Activated T-cell treated with anti-CD3 and anti-CD28 coated beads, Interleukin-2, amount 50 U/mL, for 24 hours (primary cell): ENCODE measurements around the gene DLG3.
"Not testable (repeated sequence)": the region's sequence is repeated elsewhere in the genome, so short reads cannot be mapped to it uniquely, and the experiment has no call there.

Source experiments
- DNase-seq: peaks from one replicate; pipeline ENCODE4 v3.0.0-alpha.2; 2020
- H3K27ac Mint-ChIP-seq: 2 replicates; pipeline ENCODE4 v1.8.0; 2020; ENCODE audit warnings: mild to moderate bottlenecking, mixed read lengths
- H3K27me3 Mint-ChIP-seq: 2 replicates; pipeline ENCODE4 v1.8.0; 2020; ENCODE audit warnings: mixed read lengths
- H3K36me3 Mint-ChIP-seq: 2 replicates; pipeline ENCODE4 v1.8.0; 2020; ENCODE audit warnings: low read depth, mixed read lengths
- H3K4me1 Mint-ChIP-seq: 2 replicates; pipeline ENCODE4 v1.8.0; 2020; ENCODE audit warnings: low read depth, mixed read lengths
- H3K4me3 Mint-ChIP-seq: 2 replicates; pipeline ENCODE4 v1.8.0; 2020; ENCODE audit warnings: mild to moderate bottlenecking, moderate library complexity, mixed read lengths
- H3K9me3 Mint-ChIP-seq: 2 replicates; pipeline ENCODE4 v1.8.0; 2020; ENCODE audit warnings: mixed read lengths

DLG3 gene

GRCh38 chrX:70444326-70444945 lies at the start of gene DLG3:
Gene DLG3 (plus strand): TSS chrX:70444835. CDS start chrX:70445202, 367 bp downstream.
- Mint-ChIP-seq H3K4me1 (peaks cover under 1% of the 10 kb centered on the region), H3K27me3 (peaks cover 63% of the 10 kb centered on the region), H3K9me3 (no peaks in the 10 kb centered on the region), H3K4me3 (peak within 1 kb of the TSS; percentile 61), H3K27ac (no peak within 1 kb of the TSS), H3K36me3 (no peaks in the 10 kb centered on the region)
- peak; percentile 56 for DNase-seq

- peak overlapping the region; percentile 58 for H3K27ac Mint-ChIP-seq
- H3K4me3 Mint-ChIP-seq = no peak overlapping the region
- no peaks in the 10 kb centered on the region for H3K9me3 Mint-ChIP-seq
- peaks cover 10% of the 10 kb centered on the region for H3K4me1 Mint-ChIP-seq
- H3K27me3 Mint-ChIP-seq = peaks cover 31% of the 10 kb centered on the region
- H3K36me3 Mint-ChIP-seq = peaks cover 26% of the 10 kb centered on the region
- no peak for DNase-seq
Measured at GRCh38 chrX:70398899-70399298, 45.7 kb upstream of the DLG3 start.

- not testable (repeated sequence) for H3K27ac Mint-ChIP-seq
Measured at GRCh38 chrX:70400181-70400580, 44.5 kb upstream of the DLG3 start.

GRCh38 chrX:70402721-70403120 lies 41.9 kb upstream of the DLG3 start:
- Mint-ChIP-seq H3K36me3 (peaks cover 30% of the 10 kb centered on the region), H3K27me3 (peaks cover 39% of the 10 kb centered on the region), H3K4me3 (no peak overlapping the region), H3K9me3 (no peaks in the 10 kb centered on the region), H3K4me1 (peaks cover 10% of the 10 kb centered on the region), H3K27ac (no peak overlapping the region)
- DNase-seq = no peak

More at GRCh38 chrX:70400181-70400580, 44.5 kb upstream of the DLG3 start:
- peaks cover 10% of the 10 kb centered on the region for H3K4me1 Mint-ChIP-seq
- not testable (repeated sequence) for DNase-seq, H3K4me3 Mint-ChIP-seq, H3K9me3 Mint-ChIP-seq
- peaks cover 34% of the 10 kb centered on the region for H3K27me3 Mint-ChIP-seq
- peaks cover 32% of the 10 kb centered on the region for H3K36me3 Mint-ChIP-seq

- peaks cover 31% of the 10 kb centered on the region for H3K36me3 Mint-ChIP-seq
- no peaks in the 10 kb centered on the region for H3K9me3 Mint-ChIP-seq
- H3K4me1 Mint-ChIP-seq = no peaks in the 10 kb centered on the region
- H3K27me3 Mint-ChIP-seq = peaks cover 44% of the 10 kb centered on the region
- no peak for DNase-seq
- H3K27ac Mint-ChIP-seq = no peak overlapping the region
- H3K4me3 Mint-ChIP-seq = no peak overlapping the region
Measured at GRCh38 chrX:70405003-70405402, 39.6 kb upstream of the DLG3 start.

GRCh38 chrX:70410921-70411320 lies 33.7 kb upstream of the DLG3 start:
- Mint-ChIP-seq H3K36me3 (peaks cover 13% of the 10 kb centered on the region), H3K27me3 (peaks cover 23% of the 10 kb centered on the region), H3K4me3 (no peak overlapping the region), H3K27ac (no peak overlapping the region), H3K9me3 (no peaks in the 10 kb centered on the region), H3K4me1 (no peaks in the 10 kb centered on the region)
- no peak for DNase-seq

- Mint-ChIP-seq H3K36me3 (peaks cover 8% of the 10 kb centered on the region), H3K27ac (no peak overlapping the region), H3K4me1 (no peaks in the 10 kb centered on the region), H3K9me3 (no peaks in the 10 kb centered on the region), H3K4me3 (no peak overlapping the region), H3K27me3 (peaks cover 19% of the 10 kb centered on the region)
- no peak for DNase-seq
Measured at GRCh38 chrX:70411475-70411874, 33.2 kb upstream of the DLG3 start.

GRCh38 chrX:70421618-70422017 lies 23.0 kb upstream of the DLG3 start:
- Mint-ChIP-seq H3K9me3 (no peaks in the 10 kb centered on the region), H3K36me3 (peaks cover 4% of the 10 kb centered on the region), H3K27me3 (peaks cover 29% of the 10 kb centered on the region), H3K4me3 (no peak overlapping the region), H3K4me1 (no peaks in the 10 kb centered on the region), H3K27ac (no peak overlapping the region)
- no peak for DNase-seq

GRCh38 chrX:70422851-70423341 lies 21.7 kb upstream of the DLG3 start, which contains the start of gene GDPD2:
Gene GDPD2 (plus strand): TSS chrX:70423314. CDS start chrX:70424985, 1,671 bp downstream.
- no peak within 1 kb of the TSS for H3K27ac Mint-ChIP-seq
- H3K4me1 Mint-ChIP-seq = no peaks in the 10 kb centered on the region
- H3K4me3 Mint-ChIP-seq = no peak within 1 kb of the TSS
- H3K9me3 Mint-ChIP-seq = no peaks in the 10 kb centered on the region
- DNase-seq = no peak
- H3K36me3 Mint-ChIP-seq = peaks cover 4% of the 10 kb centered on the region
- H3K27me3 Mint-ChIP-seq = peaks cover 35% of the 10 kb centered on the region

- H3K4me3 Mint-ChIP-seq = no peak overlapping the region
- H3K4me1 Mint-ChIP-seq = no peaks in the 10 kb centered on the region
- H3K36me3 Mint-ChIP-seq = peaks cover 4% of the 10 kb centered on the region
- H3K27ac Mint-ChIP-seq = no peak overlapping the region
- H3K27me3 Mint-ChIP-seq = peaks cover 34% of the 10 kb centered on the region
- H3K9me3 Mint-ChIP-seq = no peaks in the 10 kb centered on the region
- no peak for DNase-seq
Measured at GRCh38 chrX:70423936-70424675, 20.5 kb upstream of the DLG3 start.

GRCh38 chrX:70424801-70425200 lies 19.8 kb upstream of the DLG3 start:
- H3K4me1 Mint-ChIP-seq = no peaks in the 10 kb centered on the region
- no peaks in the 10 kb centered on the region for H3K36me3 Mint-ChIP-seq
- H3K9me3 Mint-ChIP-seq = no peaks in the 10 kb centered on the region
- no peak overlapping the region for H3K4me3 Mint-ChIP-seq
- peaks cover 38% of the 10 kb centered on the region for H3K27me3 Mint-ChIP-seq
- no peak for DNase-seq
- H3K27ac Mint-ChIP-seq = no peak overlapping the region

GRCh38 chrX:70426286-70427278 lies 18.1 kb upstream of the DLG3 start:
- H3K4me3 Mint-ChIP-seq = no peak overlapping the region

GRCh38 chrX:70427365-70427764 lies 17.3 kb upstream of the DLG3 start:
- Mint-ChIP-seq H3K4me3 (no peak overlapping the region), H3K27ac (no peak overlapping the region), H3K9me3 (no peaks in the 10 kb centered on the region), H3K27me3 (peaks cover 35% of the 10 kb centered on the region), H3K4me1 (no peaks in the 10 kb centered on the region), H3K36me3 (no peaks in the 10 kb centered on the region)
- DNase-seq = no peak

More at GRCh38 chrX:70426286-70427278, 18.1 kb upstream of the DLG3 start:
- no peaks in the 10 kb centered on the region for H3K36me3 Mint-ChIP-seq
- H3K27ac Mint-ChIP-seq = no peak overlapping the region
- no peaks in the 10 kb centered on the region for H3K9me3 Mint-ChIP-seq
- H3K4me1 Mint-ChIP-seq = no peaks in the 10 kb centered on the region
- DNase-seq = no peak
- peaks cover 35% of the 10 kb centered on the region for H3K27me3 Mint-ChIP-seq

GRCh38 chrX:70429759-70430158 lies 14.9 kb upstream of the DLG3 start:
- Mint-ChIP-seq H3K27ac (no peak overlapping the region), H3K4me1 (peaks cover 7% of the 10 kb centered on the region), H3K4me3 (no peak overlapping the region), H3K9me3 (no peaks in the 10 kb centered on the region), H3K27me3 (peaks cover 30% of the 10 kb centered on the region), H3K36me3 (no peaks in the 10 kb centered on the region)
- no peak for DNase-seq
